MM.1S (cell line): Measurements from ENCODE around the gene SKIC2.
"Not testable (repeated sequence)": the region's sequence is repeated elsewhere in the genome, so short reads cannot be mapped to it uniquely, and the experiment has no call there.

Source experiments
- DNase-seq: peaks from one replicate; pipeline ENCODE4 v3.0.0-alpha.2; 2015
- H2AFZ ChIP-seq: fragments of 300-600 bp; sonication (generic); 2 replicates; pipeline ENCODE4 v1.6.0; 2016; ENCODE audit warnings: antibody characterized with exemption, low read length
- H3F3A ChIP-seq: fragments of 300-600 bp; sonication (generic); 2 replicates; pipeline ENCODE4 v1.6.1; 2016; ENCODE audit warnings: mild to moderate bottlenecking, antibody characterized with exemption, low read length, moderate library complexity, mixed read lengths; ENCODE audit not compliant: insufficient read depth
- H3K27ac ChIP-seq: fragments of 300-600 bp; sonication (generic); 2 replicates; pipeline ENCODE4 v1.5.1; 2016; ENCODE audit warnings: mild to moderate bottlenecking, low read length
- H3K27me3 ChIP-seq: fragments of 300-600 bp; sonication (generic); replicated peaks from 2 replicates; pipeline ENCODE4 v1.6.0; 2016; ENCODE audit warnings: low read length; ENCODE audit not compliant: insufficient read depth
- H3K36me3 ChIP-seq: fragments of 300-600 bp; sonication (generic); replicated peaks from 2 replicates; pipeline ENCODE4 v1.6.1; 2016; ENCODE audit warnings: mild to moderate bottlenecking, low read length, mixed read lengths; ENCODE audit not compliant: insufficient read depth
- H3K4me1 ChIP-seq: fragments of 300-600 bp; sonication (generic); 2 replicates; pipeline ENCODE4 v1.6.1; 2016; ENCODE audit warnings: low read length, mixed read lengths
- H3K4me2 ChIP-seq: fragments of 300-600 bp; sonication (generic); 2 replicates; pipeline ENCODE4 v1.6.0; 2016; ENCODE audit warnings: low read depth, low read length
- H3K4me3 ChIP-seq: fragments of 300-600 bp; sonication (generic); 2 replicates; pipeline ENCODE4 v1.5.1; 2016; ENCODE audit warnings: low read length, mixed read lengths
- H3K79me2 ChIP-seq: fragments of 300-600 bp; sonication (generic); 2 replicates; pipeline ENCODE4 v1.6.1; 2016; ENCODE audit warnings: mixed run types, low read length, mixed read lengths
- H3K9ac ChIP-seq: fragments of 300-600 bp; sonication (generic); 2 replicates; pipeline ENCODE4 v1.6.1; 2016; ENCODE audit warnings: low read length, mixed read lengths
- H3K9me2 ChIP-seq: fragments of 300-600 bp; sonication (generic); replicated peaks from 2 replicates; pipeline ENCODE4 v1.6.1; 2016; ENCODE audit warnings: mild to moderate bottlenecking, low read length, mixed read lengths; ENCODE audit not compliant: insufficient read depth
- H3K9me3 ChIP-seq: fragments of 300-600 bp; sonication (generic); replicated peaks from 2 replicates; pipeline ENCODE4 v1.6.1; 2016; ENCODE audit warnings: mild to moderate bottlenecking, low read length, mixed read lengths; ENCODE audit not compliant: insufficient read depth
- H4K20me1 ChIP-seq: fragments of 300-600 bp; sonication (generic); 2 replicates; pipeline ENCODE4 v1.6.1; 2016; ENCODE audit warnings: mild to moderate bottlenecking, low read length, moderate library complexity, mixed read lengths; ENCODE audit not compliant: insufficient read depth

SKIC2 gene

DNA sequence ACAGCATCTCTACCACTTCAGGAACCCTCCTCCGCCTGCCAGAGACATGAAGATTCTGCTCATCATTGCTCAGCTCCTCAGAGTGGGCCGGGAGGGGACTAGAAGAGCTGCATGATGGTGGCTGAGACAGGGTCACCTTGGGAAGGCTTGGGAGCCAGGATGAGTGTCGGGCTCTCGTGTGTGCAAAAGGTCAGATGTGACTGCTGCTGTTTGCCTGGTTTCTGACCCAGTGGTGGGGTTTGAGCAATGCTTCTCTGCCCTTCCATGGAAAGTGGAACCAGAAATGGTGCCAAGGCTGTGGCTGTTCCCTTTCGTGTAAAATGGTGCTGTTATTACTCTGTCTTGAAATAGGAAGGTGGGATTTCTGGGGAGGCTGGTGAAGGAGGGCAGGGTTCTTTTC is 54.8 kb downstream of the SKIC2 start:
- not testable (repeated sequence) for H3F3A ChIP-seq, H4K20me1 ChIP-seq, H3K27me3 ChIP-seq, H3K4me3 ChIP-seq, H3K27ac ChIP-seq, H3K4me1 ChIP-seq, H2AFZ ChIP-seq, H3K9ac ChIP-seq, DNase-seq, H3K4me2 ChIP-seq, H3K36me3 ChIP-seq, H3K9me2 ChIP-seq, H3K9me3 ChIP-seq, H3K79me2 ChIP-seq

DNA sequence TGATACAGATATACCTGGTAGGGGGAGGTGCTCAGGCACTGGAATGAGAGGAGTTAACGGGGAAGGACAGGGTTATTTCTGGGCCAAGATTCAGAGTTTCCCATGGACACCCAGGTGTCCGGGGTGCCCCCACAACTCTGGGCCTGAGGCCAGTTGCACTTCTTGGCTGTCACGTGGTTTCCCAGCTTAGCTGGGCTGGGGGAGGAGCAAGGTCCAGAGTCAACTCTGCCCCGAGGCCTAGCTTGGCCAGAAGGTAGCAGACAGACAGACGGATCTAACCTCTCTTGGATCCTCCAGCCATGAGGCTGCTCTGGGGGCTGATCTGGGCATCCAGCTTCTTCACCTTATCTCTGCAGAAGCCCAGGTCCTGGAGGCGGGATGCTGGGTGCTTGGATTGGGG is 55.6 kb downstream of the SKIC2 start, which contains the start of gene C4B:
Gene C4B, plus strand, starts transcription at position 249 of the 400 bp plus-strand sequence. Its CDS starts 51 bp downstream, at position 300.
- not testable (repeated sequence) for H2AFZ ChIP-seq, H3F3A ChIP-seq, H3K27me3 ChIP-seq, H3K9me2 ChIP-seq, H3K27ac ChIP-seq, H3K4me3 ChIP-seq, DNase-seq, H3K4me2 ChIP-seq, H4K20me1 ChIP-seq, H3K9ac ChIP-seq, H3K4me1 ChIP-seq, H3K79me2 ChIP-seq, H3K9me3 ChIP-seq, H3K36me3 ChIP-seq
